Stimulated activated CD8-positive, alpha-beta memory T cell treated with anti-CD3 and anti-CD28 coated beads, Interleukin-7, amount 100 ng/mL, for 24 hours (primary cell): Measurements from ENCODE around the gene C1orf198.

ENCODE experiments used
- DNase-seq: peaks from one replicate; pipeline ENCODE4 v3.0.0-alpha.2; 2020; ENCODE audit warnings: low read depth

The C1orf198 gene

GRCh38 chr1:230808281-230808872, 59.9 kb downstream of the C1orf198 start:
- DNase-seq = no peak

GRCh38 chr1:230807561-230808280, 60.6 kb downstream of the C1orf198 start:
- no peak for DNase-seq

- DNase-seq = no peak
Measured at GRCh38 chr1:230807029-230807428, 61.3 kb downstream of the C1orf198 start.

DNA sequence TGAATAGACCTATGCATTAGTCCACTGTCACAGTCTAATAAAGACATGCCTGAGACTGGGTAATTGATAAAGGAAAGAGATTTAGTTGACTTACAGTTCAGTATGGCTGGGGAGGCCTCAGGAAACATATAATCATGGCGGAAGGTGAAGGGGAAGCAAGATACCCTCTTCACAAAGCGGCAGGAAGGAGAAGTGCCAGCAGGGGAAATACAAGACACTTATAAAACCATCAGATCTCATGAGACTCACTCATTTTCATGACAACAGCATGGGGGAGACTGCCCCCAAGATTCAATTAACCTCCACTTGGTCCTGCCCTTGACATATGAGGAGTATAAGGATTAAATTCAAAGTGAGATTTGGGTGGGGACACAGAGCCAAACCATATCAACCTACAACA, 61.8 kb downstream of the C1orf198 start:
- no peak for DNase-seq

DNA sequence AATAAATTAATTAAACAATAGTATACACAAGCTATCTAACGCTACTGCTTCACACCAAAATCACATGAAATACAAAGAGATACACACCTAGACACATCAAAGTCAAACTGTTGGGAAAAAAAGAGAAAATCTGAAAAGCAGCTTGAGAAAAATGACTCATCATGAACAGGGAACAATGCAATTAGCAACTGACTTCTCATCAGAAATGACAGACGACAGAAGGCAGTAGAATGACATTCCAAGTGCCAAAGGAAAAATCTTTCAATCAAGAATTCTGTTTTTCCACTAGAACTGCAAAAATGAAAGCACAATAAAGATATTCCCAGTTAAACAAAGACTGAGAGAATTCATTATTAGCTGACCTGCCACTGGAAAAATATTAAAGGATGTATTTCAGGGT, 63.9 kb downstream of the C1orf198 start:
- no peak for DNase-seq

DNA sequence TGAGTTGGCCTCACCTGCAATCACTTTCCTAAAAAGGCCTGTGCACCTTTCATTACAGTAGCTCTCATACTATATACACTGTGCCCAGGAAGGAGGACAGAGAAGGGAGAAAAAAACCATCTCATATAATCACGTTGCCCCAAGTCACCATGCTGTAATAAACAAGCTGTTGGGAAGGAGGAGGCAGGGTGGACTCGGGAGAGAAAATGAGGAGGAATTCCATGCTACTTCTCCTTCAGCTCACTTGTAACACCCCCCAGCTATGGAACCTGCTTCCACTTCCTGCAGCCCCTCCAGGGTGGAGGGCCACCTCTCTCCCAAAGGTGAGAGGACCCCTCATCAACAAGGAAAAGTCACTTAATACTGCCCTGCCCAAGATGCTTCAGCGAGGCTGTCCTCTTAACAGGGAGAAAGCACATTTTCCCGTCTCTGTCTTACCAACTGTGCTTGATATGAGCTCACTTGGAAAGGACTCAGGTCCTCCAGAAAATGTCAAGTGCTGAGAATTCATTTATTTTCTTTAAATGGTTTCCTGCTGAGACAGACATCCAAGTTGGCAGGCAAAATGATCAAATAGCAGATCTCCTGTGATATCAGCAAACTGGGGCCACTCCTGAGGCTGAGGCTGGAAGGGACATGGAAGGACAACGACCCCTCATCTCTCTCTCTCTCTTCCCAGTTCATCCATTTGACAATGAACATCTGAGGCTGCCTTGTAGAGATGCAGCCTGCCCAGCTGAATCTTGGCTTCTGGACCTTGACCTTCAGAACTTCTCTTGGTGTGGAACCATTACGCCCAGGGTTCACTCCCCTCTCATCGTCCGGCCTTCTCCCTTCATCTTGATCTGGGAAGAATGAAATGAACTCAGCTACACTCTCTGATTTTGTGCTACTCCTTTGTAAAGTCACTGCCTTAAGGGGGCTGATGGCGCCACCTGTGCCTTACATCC, 67.2 kb downstream of the C1orf198 start:
- DNase-seq = no peak

- DNase-seq = no peak
Measured at GRCh38 chr1:230798491-230798890, 69.8 kb downstream of the C1orf198 start.

DNA sequence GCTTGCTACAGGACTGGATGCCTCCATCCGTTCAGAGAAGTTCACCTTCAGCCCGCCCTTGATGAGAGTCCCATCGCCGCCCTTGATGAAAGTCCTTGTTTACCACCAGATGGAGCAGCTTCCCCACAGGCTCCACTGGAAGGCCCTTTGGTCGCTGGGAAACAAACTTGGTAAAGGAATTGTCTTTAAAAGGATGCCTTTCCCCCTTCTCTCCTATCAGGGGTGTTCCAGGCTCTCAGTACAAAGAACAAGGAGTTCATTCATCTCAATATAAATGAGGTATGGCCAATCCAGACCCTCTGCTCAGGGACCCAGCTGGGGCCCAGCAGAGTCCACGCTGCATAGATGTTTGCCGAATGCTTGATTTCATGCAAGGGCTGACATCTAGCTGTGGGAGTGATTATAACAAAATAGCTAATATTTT, 70.4 kb downstream of the C1orf198 start:
- DNase-seq = no peak

DNA sequence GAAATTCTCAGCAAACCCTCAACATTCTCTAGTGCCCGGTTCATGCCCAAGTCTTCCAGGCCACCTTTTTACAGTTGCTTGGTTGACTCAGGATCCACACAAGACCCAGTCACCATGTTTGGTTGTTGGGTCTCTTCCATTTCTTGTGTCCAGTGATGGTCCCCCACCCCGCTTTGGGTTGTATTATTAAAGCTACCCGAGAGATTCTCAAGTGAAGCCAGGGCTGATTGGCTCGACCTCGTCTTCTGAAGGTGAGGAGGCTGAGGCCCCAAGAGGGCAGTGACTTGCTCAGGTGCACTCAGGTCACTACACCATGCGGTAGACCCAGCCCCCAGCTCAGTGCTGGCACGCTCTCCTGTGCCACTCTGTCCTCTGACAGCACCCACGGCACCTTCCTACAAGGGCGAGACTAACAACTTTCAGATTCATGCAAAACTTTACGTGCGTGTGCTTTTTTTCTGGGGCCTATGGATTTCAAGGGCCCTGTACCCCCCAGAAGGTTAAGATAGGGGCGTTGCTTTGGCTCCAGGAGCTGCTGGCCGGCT, 70.9 kb downstream of the C1orf198 start:
- DNase-seq = no peak

DNA sequence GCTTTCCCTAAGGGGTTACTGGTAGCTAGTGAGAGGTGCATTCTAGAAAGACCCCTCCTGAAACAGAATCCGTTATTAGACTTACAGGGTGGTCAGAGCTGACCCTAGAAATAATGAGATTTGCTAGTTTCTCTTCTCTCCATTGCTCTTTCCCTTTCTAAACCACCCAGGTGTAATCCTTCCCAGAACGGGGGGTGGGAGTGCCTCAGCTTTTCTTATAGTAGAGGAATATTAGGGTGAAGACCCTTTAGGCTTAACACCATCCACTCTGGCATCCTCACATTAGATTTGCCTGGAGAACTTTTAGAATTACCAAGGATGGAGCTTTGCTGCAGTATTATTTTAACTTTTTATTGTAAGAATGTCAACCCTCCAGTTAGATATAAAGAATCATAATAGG, 71.7 kb downstream of the C1orf198 start:
- no peak for DNase-seq

- DNase-seq = no peak
Measured at GRCh38 chr1:230794871-230795605, 73.3 kb downstream of the C1orf198 start.

GRCh38 chr1:230794431-230794830, 73.9 kb downstream of the C1orf198 start:
- no peak for DNase-seq

DNA sequence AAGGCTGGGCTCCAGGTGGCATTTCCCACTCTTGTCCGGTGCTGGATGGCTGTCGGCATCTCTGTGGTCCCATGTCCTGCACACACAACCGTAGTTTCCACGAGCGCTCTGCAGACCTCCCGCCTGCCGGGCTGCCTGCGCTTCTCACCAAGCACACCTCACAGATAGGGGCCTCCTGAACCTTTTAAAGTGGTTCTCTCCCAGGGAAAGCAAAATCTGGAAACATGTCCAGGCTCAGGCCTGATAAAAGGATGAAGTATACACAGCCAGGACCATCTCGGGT, 74.9 kb downstream of the C1orf198 start:
- no peak for DNase-seq

DNA sequence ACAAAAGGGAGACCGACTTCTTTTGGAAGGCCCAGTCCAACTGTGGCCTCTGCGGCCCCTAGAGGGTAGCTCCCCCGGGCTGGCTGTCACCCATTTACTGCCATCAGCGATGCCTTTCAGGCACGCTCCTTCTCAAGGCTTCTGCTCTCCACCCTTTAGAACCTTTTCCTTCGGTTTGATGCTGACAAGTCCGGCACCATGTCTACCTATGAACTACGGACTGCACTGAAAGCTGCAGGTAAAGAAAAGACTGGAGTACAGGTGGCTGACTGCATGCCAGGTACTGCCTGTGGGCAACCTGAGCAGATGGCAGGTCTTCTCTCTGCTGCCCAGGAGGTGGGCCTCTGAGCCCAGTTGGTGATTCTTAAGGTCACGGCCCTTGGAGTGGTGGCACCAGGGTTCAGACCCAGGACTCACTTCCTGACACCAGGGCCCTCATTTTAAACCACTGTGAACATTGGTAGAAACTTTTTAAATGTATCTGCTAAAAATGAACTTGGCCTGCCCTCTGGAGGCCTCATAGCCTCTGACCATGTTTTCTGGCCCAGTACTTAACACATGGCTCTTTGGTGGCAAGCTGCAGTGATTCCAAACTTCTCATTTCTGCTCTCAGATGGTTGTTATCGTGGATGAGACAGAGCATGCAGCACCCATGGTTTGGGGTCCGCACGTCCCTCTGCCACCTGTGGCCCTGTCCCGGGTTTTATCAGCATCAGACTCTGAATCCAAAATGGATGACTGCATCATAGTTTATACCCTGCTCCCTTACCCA, 75.4 kb downstream of the C1orf198 start:
- no peak for DNase-seq

GRCh38 chr1:230791986-230792564, 76.2 kb downstream of the C1orf198 start:
- DNase-seq = no peak

- no peak for DNase-seq
Measured at GRCh38 chr1:230790026-230790425, 78.3 kb downstream of the C1orf198 start.

- DNase-seq = no peak
Measured at GRCh38 chr1:230788561-230789275, 79.6 kb downstream of the C1orf198 start.

GRCh38 chr1:230787471-230787870, 80.8 kb downstream of the C1orf198 start:
- no peak for DNase-seq
